Camera-type eye (tissue), 1 donor: ENCODE measurements around the gene GABARAP. TPM values are rescaled to one million over a fixed set of nuclear protein-coding genes. Genes with fewer than 3 reads are reported as not detected.

Experiments
- total RNA-seq: library from RNA; depleted of rRNA; stranded (reverse); fragments of >200 nt; gene quantifications from one replicate; pipeline ENCODE4 v1.2.3, GENCODE V29; 2014

The GABARAP gene
- total RNA-seq: 310 TPM

GRCh38 chr17:7241783-7242716 lies at the start of gene GABARAP:
TSS of gene GABARAP (minus strand) at chr17:7242449. CDS start at chr17:7242330, 119 bp downstream.

GRCh38 chr17:7281074-7281952 lies 39.1 kb upstream of the GABARAP start, which contains the start of gene SLC2A4:
TSS of gene SLC2A4 (plus strand) at chr17:7281718. CDS start at chr17:7281935, 217 bp downstream.

GRCh38 chr17:7262192-7262934 lies 20.1 kb upstream of the GABARAP start, which contains the start of gene CLDN7:
TSS of gene CLDN7 (minus strand) at chr17:7262478. CDS start at chr17:7262043, 435 bp downstream.

GRCh38 chr17:7252176-7253043 lies 10.2 kb upstream of the GABARAP start, which contains the start of gene ELP5:
TSS of gene ELP5 (plus strand) at chr17:7252215. CDS start at chr17:7252551, 336 bp downstream.

GRCh38 chr17:7251661-7252175 lies 9.5 kb upstream of the GABARAP start, which contains the start of gene CTDNEP1:
TSS of gene CTDNEP1 (minus strand) at chr17:7251734. CDS start at chr17:7251296, 438 bp downstream.

GRCh38 chr17:7239091-7240027 lies 2.9 kb downstream of the GABARAP start, which contains the start of gene PHF23:
TSS of gene PHF23 (minus strand) at chr17:7239457. CDS start at chr17:7239279, 178 bp downstream.

GRCh38 chr17:7234083-7234951 lies 7.9 kb downstream of the GABARAP start, which contains the start of gene DVL2:
TSS of gene DVL2 (minus strand) at chr17:7234517. CDS start at chr17:7234262, 255 bp downstream.

GRCh38 chr17:7219812-7220592 lies 22.2 kb downstream of the GABARAP start, which contains the start of the genes ACADVL and DLG4:
TSS of gene ACADVL (plus strand) at chr17:7219938. CDS start at chr17:7219985, 47 bp downstream.
TSS of gene DLG4 (minus strand) at chr17:7219836.

Other genes with a start within 250 kb of the GABARAP start
- 0.60 TPM for gene ALOX12, start 246.4 kb downstream of the GABARAP start, total RNA-seq
- gene RNASEK, start 229.8 kb downstream of the GABARAP start, total RNA-seq: 45.5 TPM
- 5.4 TPM for gene BCL6B, start 219.4 kb downstream of the GABARAP start, total RNA-seq
- 0.44 TPM for gene SLC16A13, start 206.4 kb downstream of the GABARAP start, total RNA-seq
- 0.44 TPM for gene SLC16A11, start 198.4 kb downstream of the GABARAP start, total RNA-seq
- 3.3 TPM for gene CLEC10A, start 162.2 kb downstream of the GABARAP start, total RNA-seq
- gene ASGR2, start 127.6 kb downstream of the GABARAP start, total RNA-seq: 0.33 TPM
- 5.7 TPM for gene ASGR1, start 63.1 kb downstream of the GABARAP start, total RNA-seq
- 194 TPM for gene DLG4, start 22.6 kb downstream of the GABARAP start, total RNA-seq
- 281 TPM for gene ACADVL, start 22.5 kb downstream of the GABARAP start, total RNA-seq
- 103 TPM for gene DVL2, start 7.9 kb downstream of the GABARAP start, total RNA-seq
- 27.5 TPM for gene PHF23, start 3.0 kb downstream of the GABARAP start, total RNA-seq
- 74.5 TPM for gene CTDNEP1, start 9.3 kb upstream of the GABARAP start, total RNA-seq
- 39.5 TPM for gene ELP5, start 9.8 kb upstream of the GABARAP start, total RNA-seq
- gene CLDN7, start 20.0 kb upstream of the GABARAP start, total RNA-seq: 14.3 TPM
- gene SLC2A4, start 39.3 kb upstream of the GABARAP start, total RNA-seq: 5.4 TPM
- gene YBX2, start 52.2 kb upstream of the GABARAP start, total RNA-seq: 1.3 TPM
- 138 TPM for gene EIF5A, start 65.2 kb upstream of the GABARAP start, total RNA-seq
- gene GPS2, start 72.9 kb upstream of the GABARAP start, total RNA-seq: 43.4 TPM
- gene NEURL4, start 86.9 kb upstream of the GABARAP start, total RNA-seq: 38.8 TPM
- gene ACAP1, start 94.1 kb upstream of the GABARAP start, total RNA-seq: 6.2 TPM
- gene KCTD11, start 109.7 kb upstream of the GABARAP start, total RNA-seq: 4.5 TPM
- gene TMEM95, start 112.7 kb upstream of the GABARAP start, total RNA-seq: not detected
- 2.4 TPM for gene TNK1, start 138.6 kb upstream of the GABARAP start, total RNA-seq
- 12.8 TPM for gene PLSCR3, start 152.1 kb upstream of the GABARAP start, total RNA-seq
- gene TMEM256, start 161.6 kb upstream of the GABARAP start, total RNA-seq: 27.9 TPM
- 36.2 TPM for gene NLGN2, start 165.4 kb upstream of the GABARAP start, total RNA-seq
- not detected for gene SPEM1, start 177.9 kb upstream of the GABARAP start, total RNA-seq
- not detected for gene SPEM2, start 183.2 kb upstream of the GABARAP start, total RNA-seq
- gene SPEM3, start 186.4 kb upstream of the GABARAP start, total RNA-seq: not detected
- gene TMEM102, start 193.0 kb upstream of the GABARAP start, total RNA-seq: 1.0 TPM
- gene FGF11, start 197.1 kb upstream of the GABARAP start, total RNA-seq: 7.1 TPM
- 17.8 TPM for gene CHRNB1, start 202.6 kb upstream of the GABARAP start, total RNA-seq
- gene ZBTB4, start 237.2 kb upstream of the GABARAP start, total RNA-seq: 35.8 TPM
- not detected for gene SLC35G6, start 239.0 kb upstream of the GABARAP start, total RNA-seq
- 114 TPM for gene POLR2A, start 241.9 kb upstream of the GABARAP start, total RNA-seq